Measurements from ENCODE around the gene DEPDC1B.
"Not testable (repeated sequence)": the region's sequence is repeated elsewhere in the genome, so short reads cannot be mapped to it uniquely, and the experiment has no call there.

Gene DEPDC1B

GRCh38 chr5:60640901-60641300 lies 59.1 kb downstream of the DEPDC1B start:
- no peak for DNase-seq

- no peak for DNase-seq
Observed at GRCh38 chr5:60639544-60639943, 60.4 kb downstream of the DEPDC1B start.

GRCh38 chr5:60638300-60638699 lies 61.7 kb downstream of the DEPDC1B start:
- DNase-seq: no peak

DNA sequence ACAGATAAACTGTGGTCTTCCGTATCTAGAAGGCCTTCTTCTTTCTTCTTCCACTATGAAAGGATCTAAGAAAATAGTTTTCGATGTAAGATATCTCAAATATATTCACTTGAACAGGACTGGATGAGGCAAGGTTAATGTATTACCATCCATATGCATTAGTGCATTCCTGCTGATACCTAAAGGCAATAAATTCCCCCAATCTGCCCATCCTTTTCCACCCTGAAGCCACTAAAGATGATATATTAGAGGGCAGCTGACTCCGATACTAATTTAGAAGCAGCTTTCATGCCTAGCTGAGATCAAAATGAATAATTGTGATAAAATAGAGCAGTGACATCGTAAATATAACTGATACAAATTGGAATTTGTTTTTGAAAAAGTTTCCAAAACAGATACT lies 63.3 kb downstream of the DEPDC1B start:
- DNase-seq: no peak

DNA sequence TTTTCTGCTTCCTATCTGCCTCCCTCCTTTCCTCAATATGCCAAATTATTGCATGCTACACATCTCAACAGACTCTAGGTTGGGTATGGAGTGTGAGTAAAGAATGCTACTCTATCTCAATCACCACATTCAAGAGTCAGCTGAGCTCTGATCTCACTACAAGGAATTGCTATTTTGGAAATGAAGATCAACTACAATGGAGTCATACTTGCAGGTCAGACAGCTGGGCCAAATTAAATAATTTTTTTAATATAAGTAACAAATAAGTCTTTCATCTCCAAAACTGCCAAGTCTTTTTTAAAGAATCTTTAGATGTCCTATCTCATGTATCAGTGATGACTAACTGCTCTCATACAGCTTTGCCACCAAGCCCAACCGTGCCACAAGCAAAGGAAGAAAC lies 64.0 kb downstream of the DEPDC1B start:
- DNase-seq: no peak

- no peak for DNase-seq
Observed at GRCh38 chr5:60634051-60634450, 65.9 kb downstream of the DEPDC1B start.

GRCh38 chr5:60633341-60633740 lies 66.6 kb downstream of the DEPDC1B start:
- DNase-seq: no peak

DNA sequence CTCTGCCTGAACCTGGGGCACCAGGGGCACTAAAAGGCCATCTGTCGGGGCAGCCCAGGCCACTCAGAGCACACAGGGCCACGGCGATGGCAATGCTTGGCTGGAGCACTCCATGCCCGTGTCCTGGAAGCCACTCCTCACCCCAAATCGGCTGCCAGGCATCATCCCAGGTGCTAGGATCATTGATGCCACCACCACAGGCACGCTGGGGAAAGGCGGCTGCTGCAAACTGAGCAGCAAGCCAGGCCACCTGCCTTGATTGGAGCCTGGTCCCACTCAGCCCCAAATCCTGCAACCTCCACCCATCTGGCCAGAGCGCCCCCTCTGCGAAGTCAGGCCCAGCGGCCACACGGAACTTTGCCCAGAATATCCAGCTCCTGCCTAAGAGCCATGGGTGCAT lies 67.8 kb downstream of the DEPDC1B start:
- no peak for DNase-seq

DNA sequence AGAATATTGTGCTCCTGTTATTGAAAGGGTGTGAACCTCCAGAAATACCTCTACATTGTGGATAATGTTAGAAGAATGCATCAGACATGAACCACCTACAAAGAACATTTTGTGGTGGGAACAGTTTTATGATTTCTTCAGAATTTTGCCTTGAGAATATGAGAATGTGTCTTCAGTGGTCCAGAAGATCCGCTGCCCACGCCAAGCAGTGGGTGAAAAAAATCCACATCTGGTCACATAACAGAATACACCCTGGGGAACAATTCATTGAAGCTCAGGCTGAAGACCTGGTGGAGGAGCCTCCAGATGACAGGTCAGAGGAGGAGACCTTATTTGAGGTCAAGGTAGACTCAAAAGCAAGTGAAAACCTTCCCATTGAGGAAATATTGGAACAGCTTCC lies 69.1 kb downstream of the DEPDC1B start:
- no peak for DNase-seq

GRCh38 chr5:60630179-60630578 lies 69.8 kb downstream of the DEPDC1B start:
- DNase-seq: no peak

GRCh38 chr5:60624875-60625274 lies 75.1 kb downstream of the DEPDC1B start:
- not testable (repeated sequence) for DNase-seq

- not testable (repeated sequence) for DNase-seq
Observed at GRCh38 chr5:60620752-60621151, 79.2 kb downstream of the DEPDC1B start.

- DNase-seq: no peak
Observed at GRCh38 chr5:60613826-60614225, 86.1 kb downstream of the DEPDC1B start.

- DNase-seq: no peak
Observed at GRCh38 chr5:60611099-60611740, 88.7 kb downstream of the DEPDC1B start.

DNA sequence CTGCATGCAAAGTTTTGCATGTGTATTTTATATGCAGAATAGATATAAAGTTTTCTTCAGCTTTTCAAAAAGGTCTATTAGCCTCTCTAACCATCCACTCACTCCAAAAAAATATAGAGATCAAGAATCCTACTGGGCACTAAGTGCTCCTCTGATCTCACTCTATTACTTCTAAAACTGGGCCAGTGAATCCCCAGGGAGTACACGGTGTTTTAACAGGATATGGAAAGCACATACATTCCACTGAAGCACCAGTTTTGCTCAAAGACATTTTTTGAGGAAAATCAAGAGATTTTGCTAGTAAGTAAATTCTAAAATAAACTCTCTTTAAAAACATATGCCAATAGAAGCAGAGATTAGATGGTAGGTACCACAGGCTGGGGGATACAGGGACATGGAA lies 95.2 kb downstream of the DEPDC1B start:
- DNase-seq: no peak

GRCh38 chr5:60598424-60598823 lies 101.5 kb downstream of the DEPDC1B start:
- DNase-seq: no peak

- no peak for DNase-seq
Observed at GRCh38 chr5:60597572-60598320, 102.2 kb downstream of the DEPDC1B start.

DNA sequence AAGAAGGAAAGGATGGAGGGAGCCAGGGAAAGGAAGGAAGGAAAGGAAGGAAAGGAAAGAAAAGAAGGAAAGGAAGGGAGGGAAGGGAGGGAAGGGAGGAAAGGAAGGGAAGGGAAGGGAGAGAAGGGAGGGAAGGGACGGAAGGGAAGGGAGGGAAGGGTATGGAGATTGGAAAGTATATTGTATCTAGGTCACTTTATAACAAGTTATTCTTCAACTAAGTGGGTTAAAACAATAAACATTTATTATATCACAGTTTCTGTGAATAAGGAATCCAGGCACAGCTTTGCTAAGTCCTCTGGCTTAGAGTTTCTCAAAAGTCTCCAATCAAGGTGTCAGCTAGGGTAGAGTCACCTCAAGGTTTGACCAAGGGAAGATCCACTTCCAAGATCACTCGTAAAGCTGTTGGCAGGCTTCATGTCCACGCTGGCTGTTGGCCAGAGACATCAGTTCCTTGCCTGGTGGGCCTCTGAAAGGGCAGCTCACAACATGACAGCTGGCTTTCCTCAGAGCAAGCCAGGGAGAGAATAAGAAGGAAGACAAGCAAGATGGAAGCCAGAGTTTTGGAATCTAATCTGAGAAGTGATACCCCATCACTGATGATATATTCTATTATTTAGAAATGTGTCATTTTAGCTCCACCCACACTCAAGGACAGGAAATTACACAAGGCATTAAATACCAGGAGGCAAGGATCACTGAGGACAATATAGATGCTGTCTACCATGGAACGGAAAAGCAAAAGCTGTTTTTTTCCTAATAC lies 105.1 kb downstream of the DEPDC1B start:
- no peak for DNase-seq

- no peak for DNase-seq
Observed at GRCh38 chr5:60590172-60590571, 109.8 kb downstream of the DEPDC1B start.

- not testable (repeated sequence) for DNase-seq
Observed at GRCh38 chr5:60587312-60587711, 112.7 kb downstream of the DEPDC1B start.

DNA sequence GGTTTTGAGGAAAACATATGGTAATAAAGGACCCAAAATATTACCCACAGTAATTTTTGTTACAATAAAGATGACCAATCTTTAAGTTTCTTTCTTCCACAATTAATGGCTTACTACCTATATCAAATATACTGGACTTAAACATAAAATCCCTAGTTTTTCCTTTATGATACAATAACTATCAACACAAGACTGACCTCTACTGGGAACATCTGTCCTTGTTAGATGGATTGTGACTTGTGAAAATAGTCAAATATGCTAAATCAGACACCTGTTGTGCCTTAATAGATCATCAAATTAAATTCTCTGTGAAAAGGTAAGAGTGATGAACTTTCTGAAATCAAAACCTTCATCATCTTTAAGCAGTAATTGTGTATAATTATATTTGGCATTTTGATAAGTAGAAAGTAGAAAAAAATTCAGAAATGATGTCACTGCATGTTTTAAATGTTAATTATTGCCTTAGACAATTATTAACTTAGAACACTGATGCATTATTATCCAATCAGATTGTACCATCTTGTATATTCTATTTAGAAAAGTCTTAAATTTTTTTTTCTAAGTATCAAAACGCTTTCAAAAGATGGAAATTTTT lies 113.6 kb downstream of the DEPDC1B start:
- no peak for DNase-seq

GRCh38 chr5:60585618-60586017 lies 114.3 kb downstream of the DEPDC1B start:
- DNase-seq: no peak

DNA sequence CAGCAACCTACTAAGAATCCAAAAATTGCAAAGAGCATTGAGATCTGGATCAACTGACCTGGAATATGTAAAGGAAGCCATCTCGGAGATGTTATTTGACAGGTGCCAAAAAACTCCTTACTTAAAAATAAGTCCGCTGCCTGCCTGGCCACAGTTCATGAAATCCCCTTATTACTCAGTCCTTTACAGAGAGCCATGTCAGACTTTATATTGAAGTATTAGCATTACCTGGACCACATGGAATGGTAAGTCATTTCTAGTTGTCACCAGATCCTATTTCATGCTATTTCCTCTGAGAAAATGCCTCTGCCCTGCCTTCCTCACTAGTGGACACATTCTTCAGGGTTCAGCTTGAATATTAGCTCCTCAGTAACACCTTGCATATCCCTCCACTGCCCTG lies 115.7 kb downstream of the DEPDC1B start:
- DNase-seq: no peak

All from effector CD4-positive, alpha-beta T cell (primary cell).